Activated CD8-positive, alpha-beta memory T cell treated with anti-CD3 and anti-CD28 coated beads, Interleukin-2, amount 50 U/mL, for 1 hour (primary cell): Measurements from ENCODE around the gene ASCL2.

Experiments
- DNase-seq: peaks from one replicate; pipeline ENCODE4 v3.0.0-alpha.2; 2020; ENCODE audit errors: extremely low read depth

ASCL2 gene

DNA sequence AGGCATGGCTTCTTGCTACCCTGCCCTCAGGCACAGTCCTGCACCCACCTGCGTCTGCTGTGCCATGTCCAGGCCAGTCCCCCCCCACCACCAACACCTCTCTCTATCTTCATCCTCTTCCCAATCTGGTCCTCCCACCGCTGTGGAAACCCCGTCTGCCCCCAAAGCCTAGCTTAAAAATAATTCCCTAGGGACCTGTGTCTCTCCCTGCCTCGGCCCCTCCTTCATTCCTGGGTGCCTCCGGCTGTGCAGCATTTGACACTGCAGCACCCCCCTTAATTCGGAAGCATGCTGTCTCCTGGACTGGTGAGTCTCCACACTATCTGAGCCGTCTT, 2.5 kb upstream of the ASCL2 start:
- no peak for DNase-seq

- no peak for DNase-seq
Observed at GRCh38 chr11:2272228-2272945, 2.0 kb upstream of the ASCL2 start.

DNA sequence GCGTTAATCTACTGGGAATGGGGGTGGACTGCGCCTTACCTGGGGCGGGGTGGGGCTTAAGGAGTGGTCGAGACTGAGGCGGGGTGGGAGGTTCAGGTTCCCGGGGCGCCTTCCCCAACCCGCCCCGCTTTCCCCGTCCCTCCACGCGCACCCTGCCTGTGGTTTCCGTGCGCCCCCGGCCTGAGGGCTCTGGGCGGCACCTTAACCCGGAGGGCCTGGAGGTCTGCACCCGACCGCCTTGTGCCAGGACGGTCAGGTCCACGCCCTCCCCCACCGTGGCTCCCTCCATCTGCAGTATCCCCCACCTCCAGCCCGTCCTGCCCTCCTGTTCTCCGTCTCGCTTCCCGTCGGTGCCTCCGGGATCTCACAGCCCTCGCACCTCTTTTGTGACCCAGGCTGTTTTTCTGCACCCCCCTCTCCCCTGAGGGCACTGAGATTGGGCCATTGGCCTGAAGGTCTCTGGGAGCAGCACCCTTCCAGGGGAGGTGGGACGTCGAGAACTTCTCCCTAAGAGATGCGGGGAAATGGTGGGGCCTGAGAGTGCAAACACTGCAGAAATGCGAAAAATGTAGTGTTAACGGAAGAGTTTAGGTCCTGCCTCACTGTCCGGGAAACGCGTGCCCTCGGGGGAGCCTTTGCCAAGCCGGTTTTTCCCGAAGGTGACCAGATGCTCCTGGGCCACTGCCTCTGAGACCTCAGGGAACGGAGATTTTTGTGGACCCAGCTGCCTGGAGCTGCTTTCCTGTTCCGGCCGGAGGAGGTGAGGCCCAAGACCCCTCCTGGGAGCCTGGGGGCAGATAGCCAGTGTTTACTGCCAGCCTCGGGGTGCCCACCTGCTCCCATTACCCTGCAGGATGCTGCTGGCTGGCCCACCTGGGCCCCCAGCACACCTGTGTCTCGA, 1.2 kb upstream of the ASCL2 start:
- no peak for DNase-seq

- no peak for DNase-seq
Observed at GRCh38 chr11:2271077-2271326, 614 bp upstream of the ASCL2 start.

DNA sequence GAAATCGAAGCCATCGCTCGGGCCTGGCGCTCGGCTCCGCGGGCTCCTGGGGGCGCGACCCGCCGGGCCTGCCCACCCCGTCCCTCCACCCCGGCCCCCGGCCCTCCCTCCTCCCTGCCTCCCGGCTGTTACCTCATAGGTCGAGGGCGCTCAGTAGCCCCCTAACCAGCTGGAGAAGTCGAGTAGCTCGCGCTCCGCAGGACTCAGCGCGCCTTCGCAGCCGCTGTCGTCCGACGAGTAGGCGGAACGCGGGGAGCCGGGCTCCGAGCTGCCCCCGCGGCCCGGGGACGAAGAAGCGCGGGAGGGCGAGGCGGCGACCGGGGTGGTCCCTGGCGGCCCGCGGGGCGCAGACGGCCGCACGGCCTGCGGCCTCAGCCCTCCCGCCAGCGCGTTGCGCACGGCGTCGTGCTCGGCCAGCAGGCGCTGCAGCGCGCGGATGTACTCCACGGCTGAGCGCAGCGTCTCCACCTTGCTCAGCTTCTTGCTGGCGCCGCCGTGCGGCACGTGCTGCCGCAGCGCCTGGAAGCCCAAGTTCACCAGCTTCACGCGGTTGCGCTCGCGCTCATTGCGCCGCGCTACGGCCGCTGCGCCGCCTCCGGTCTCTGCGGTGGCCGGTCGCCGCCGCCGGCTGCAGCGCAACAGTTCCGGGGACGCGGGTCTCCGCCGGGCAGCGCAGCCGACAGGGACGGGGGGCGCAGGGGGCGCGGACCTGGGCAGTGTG, 627 bp downstream of the ASCL2 start:
- no peak for DNase-seq

DNA sequence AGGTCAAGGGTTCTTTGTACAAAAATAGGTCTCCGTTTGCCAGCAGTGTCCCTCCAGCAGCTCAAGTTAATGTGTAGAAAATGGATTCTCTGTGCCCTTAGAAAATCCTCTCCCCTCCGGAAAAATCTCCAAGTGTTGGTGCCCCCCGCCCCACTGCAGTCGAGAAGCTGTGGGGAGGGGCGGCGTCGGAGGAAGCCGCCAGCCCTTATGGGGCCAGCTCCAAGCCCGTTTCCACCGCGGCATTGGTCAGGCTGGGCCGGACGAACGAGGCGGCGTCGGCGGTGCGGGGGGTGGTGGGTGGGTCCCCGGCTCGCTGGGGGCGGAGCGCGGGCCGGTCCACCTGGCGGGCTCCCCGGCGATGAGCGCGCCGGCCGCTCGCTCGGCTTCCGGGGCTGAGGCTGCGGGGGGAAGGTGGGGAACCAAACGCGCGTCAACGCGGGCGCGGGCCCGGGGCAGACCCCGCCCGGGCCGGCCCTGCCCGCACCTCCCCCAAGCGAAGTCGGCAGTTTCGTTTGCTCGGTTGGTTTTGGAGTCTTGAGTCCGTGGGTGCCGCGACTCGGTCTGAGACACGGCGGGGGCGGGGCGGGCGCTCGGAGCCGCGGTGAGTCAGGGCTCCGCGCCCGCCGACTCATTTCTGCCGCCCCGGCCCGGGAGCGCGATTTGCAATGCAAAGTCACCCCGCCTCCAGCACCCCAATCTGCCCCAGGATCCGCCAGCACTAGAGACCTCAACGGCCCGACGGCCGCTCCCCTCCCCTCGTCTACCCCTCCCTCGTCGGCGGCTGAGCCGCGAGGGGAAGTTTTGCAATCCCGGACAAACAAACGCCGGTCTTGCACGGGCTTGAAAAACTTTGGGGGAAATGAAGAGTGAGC, 1.4 kb downstream of the ASCL2 start:
- peak; percentile 29 for DNase-seq

GRCh38 chr11:2267851-2268728, 2.3 kb downstream of the ASCL2 start:
- no peak for DNase-seq

DNA sequence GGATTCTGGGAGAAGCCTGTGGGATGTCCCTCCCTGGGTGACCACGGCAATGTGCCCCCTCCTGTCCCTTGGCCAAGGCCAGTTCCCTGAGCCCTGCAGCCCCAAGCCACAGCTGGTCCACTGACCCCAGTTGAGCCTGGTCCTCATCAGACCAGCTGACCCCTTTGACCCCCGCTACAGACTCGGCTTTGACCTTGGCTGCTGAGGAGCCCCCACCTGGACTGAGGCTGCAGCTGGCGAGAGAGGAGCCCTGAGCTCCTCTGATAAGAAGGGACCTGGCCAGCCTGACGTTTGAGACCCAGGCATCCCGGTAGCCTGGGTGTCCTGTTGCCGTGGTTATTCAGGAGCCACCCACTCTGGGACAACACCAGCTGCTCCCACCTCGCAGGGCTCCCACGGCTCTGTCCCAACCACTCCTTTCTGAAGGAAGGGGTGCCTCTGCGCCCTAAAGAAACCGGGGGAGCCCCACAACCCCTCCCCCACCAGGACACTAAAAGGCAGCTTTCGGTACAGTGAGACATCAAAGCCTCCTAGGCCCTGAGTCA, 3.0 kb downstream of the ASCL2 start:
- no peak for DNase-seq

GRCh38 chr11:2266586-2267305, 3.6 kb downstream of the ASCL2 start:
- DNase-seq: no peak

- DNase-seq: no peak
Observed at GRCh38 chr11:2265854-2266585, 4.4 kb downstream of the ASCL2 start.

GRCh38 chr11:2265396-2265795, 5.0 kb downstream of the ASCL2 start:
- no peak for DNase-seq

- no peak for DNase-seq
Observed at GRCh38 chr11:2264366-2265053, 5.9 kb downstream of the ASCL2 start.

- no peak for DNase-seq
Observed at GRCh38 chr11:2263724-2264360, 6.5 kb downstream of the ASCL2 start.

DNA sequence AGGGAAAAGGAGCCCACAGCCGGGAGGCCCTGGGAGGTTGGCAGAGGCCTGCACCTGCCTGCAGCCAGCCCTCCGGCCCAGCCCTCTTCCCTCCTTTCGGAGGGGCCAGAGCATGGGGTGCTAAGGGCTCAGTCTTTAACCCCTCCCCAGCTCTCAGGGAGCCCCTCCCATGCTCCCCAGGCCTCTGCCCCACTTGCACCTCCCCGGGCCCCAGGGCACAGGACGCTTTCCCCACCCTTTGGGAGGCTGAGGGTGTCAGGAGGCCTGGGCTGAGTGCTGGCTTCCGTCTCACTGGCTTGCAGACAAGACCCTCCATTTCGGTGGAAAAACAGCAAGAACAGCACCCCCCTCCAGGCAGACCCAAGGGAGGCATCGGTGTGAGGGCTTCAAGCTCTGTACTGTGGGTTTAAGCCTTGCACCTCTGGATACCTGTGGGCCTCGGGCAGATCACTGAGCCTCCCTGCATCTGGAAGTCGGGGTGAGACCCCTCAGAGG, 7.3 kb downstream of the ASCL2 start:
- no peak for DNase-seq

- no peak for DNase-seq
Observed at GRCh38 chr11:2262301-2263070, 7.9 kb downstream of the ASCL2 start.

DNA sequence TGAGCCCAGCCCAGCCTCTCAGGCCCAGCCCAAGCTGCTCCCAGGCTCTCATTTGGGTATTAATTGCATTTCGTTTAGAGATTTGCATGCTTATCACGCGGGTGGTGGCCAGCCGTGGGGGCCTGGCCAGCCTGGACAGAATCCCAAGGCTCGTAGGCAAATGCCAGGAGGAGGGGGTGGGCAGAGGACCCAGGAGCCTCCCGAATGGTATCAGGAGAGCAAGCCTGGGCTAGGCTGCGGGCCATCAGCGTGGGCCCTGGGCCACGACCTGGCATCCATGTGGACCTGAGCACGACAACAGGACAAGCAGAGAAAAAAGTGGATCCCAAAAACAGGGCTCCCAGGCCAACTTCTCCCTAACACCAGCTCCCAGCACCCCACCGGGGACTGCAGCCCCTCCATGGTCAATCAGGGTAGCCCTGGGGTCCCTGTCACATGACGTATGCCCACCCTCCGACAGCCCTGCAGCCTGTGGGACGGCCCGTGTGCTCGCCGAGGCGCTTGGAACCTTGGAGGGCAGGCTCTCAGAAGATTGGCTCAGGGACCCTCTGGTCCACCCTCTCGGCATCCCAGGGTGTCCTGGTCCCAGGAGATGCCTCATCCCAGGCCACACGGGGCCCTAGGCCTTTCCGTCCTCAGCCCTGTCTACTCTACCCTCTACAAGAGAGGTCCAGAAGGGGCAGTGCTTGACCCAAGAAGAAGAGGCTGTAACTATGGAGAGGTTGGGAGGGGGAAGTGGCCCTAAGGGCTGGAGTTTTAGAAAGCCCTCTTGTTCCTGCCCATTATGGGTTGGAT, 8.8 kb downstream of the ASCL2 start:
- DNase-seq: no peak
